Dedifferentiated amniotic fluid mesenchymal stem cell (primary cell): Measurements from ENCODE around the gene FRMD5.
A peak's percentile ranks its signal among the peaks of the same experiment; 100 is the strongest.
"Not testable (repeated sequence)": the region's sequence is repeated elsewhere in the genome, so short reads cannot be mapped to it uniquely, and the experiment has no call there.

Experiments
- DNase-seq: peaks from one replicate; pipeline ENCODE4 v3.0.0-alpha.2; 2016; ENCODE audit errors: extremely low spot score

FRMD5 gene

GRCh38 chr15:43893956-43894355, 301.1 kb downstream of the FRMD5 start:
- DNase-seq, result no peak

- no peak for DNase-seq
These were observed 306.0 kb downstream of the FRMD5 start for GRCh38 chr15:43889042-43889441.

- no peak for DNase-seq
These were observed 307.2 kb downstream of the FRMD5 start for GRCh38 chr15:43887901-43888300.

GRCh38 chr15:43886558-43886957, 308.5 kb downstream of the FRMD5 start:
- no peak for DNase-seq

- no peak for DNase-seq
These were observed 311.5 kb downstream of the FRMD5 start for GRCh38 chr15:43883571-43883970.

GRCh38 chr15:43881944-43882343, 313.1 kb downstream of the FRMD5 start:
- DNase-seq, result no peak

- no peak for DNase-seq
These were observed 313.8 kb downstream of the FRMD5 start for GRCh38 chr15:43881245-43881644.

GRCh38 chr15:43880406-43881194, 314.5 kb downstream of the FRMD5 start:
- no peak for DNase-seq

GRCh38 chr15:43879386-43880355, 315.4 kb downstream of the FRMD5 start:
- DNase-seq, result no peak

GRCh38 chr15:43878446-43878845, 316.6 kb downstream of the FRMD5 start:
- no peak for DNase-seq

- no peak for DNase-seq
These were observed 317.7 kb downstream of the FRMD5 start for GRCh38 chr15:43877371-43877770.

- DNase-seq, result no peak
These were observed 318.2 kb downstream of the FRMD5 start for GRCh38 chr15:43876872-43877271.

- no peak for DNase-seq
These were observed 321.4 kb downstream of the FRMD5 start for GRCh38 chr15:43873651-43874050.

GRCh38 chr15:43872416-43873020, 322.6 kb downstream of the FRMD5 start:
- peak; percentile 74 for DNase-seq

- no peak for DNase-seq
These were observed 323.2 kb downstream of the FRMD5 start for GRCh38 chr15:43871835-43872234.

GRCh38 chr15:43868406-43868805, 326.7 kb downstream of the FRMD5 start:
- DNase-seq, result no peak

GRCh38 chr15:43867096-43867495, 328.0 kb downstream of the FRMD5 start:
- DNase-seq, result no peak

- DNase-seq, result not testable (repeated sequence)
These were observed 328.4 kb downstream of the FRMD5 start for GRCh38 chr15:43866636-43867035.

- no peak for DNase-seq
These were observed 335.5 kb downstream of the FRMD5 start for GRCh38 chr15:43859546-43859945.

- no peak for DNase-seq
These were observed 340.3 kb downstream of the FRMD5 start for GRCh38 chr15:43854801-43855200.

- DNase-seq, result no peak
These were observed 342.5 kb downstream of the FRMD5 start for GRCh38 chr15:43852607-43853006.

GRCh38 chr15:43851251-43851650, 343.8 kb downstream of the FRMD5 start:
- DNase-seq, result no peak
